Adrenal gland (tissue), 12 donors: ENCODE measurements around the gene ZDHHC7. TPM values are rescaled to one million over a fixed set of nuclear protein-coding genes. Genes with fewer than 3 reads are reported as not detected.
A peak's percentile ranks its signal among the peaks of the same experiment; 100 is the strongest.

ENCODE experiments used
- DNase-seq, 7 donors: peaks; one replicate each; pipeline ENCODE4 v3.0.0-alpha.2; 2019 to 2020
- H3K27ac ChIP-seq, 5 donors: fragments of 200-600 bp; sonication (generic) in 4 of 5; 1 replicate in 3 of 5; 2 replicates in 2 of 5; pipeline versions ENCODE4 v1.5.1 to v1.8.0; 2016 to 2020; ENCODE audit warnings: mild to moderate bottlenecking in 1 of 5
- H3K27me3 ChIP-seq: fragments of 200-600 bp; 2 replicates; pipeline ENCODE4 v1.8.0; 2021
- H3K36me3 ChIP-seq, 2 donors: fragments of 200-600 bp; replicated peaks in 1 of 2; 1 replicate in 1 of 2; 2 replicates in 1 of 2; pipeline versions ENCODE4 v1.5.1 to v1.8.0; 2018 to 2022
- H3K4me1 ChIP-seq, 2 donors: fragments of 200-600 bp; replicated peaks in 1 of 2; 1 replicate in 1 of 2; 2 replicates in 1 of 2; pipeline versions ENCODE4 v1.5.1 to v1.8.0; 2018 to 2021
- H3K4me3 ChIP-seq, 4 donors: fragments of 200-600 bp; sonication (generic) in 3 of 4; one replicate each; pipeline ENCODE4 v1.5.1; 2016 to 2018
- H3K9me3 ChIP-seq, 3 donors: fragments of 200-600 bp; sonication (generic) in 1 of 3; replicated peaks in 1 of 3; 1 replicate in 2 of 3; 2 replicates in 1 of 3; pipeline versions ENCODE4 v1.5.1 to v1.8.0; 2016 to 2021
- CTCF ChIP-seq, 6 experiments: fragments of 450-650 bp in 4 of 6; fragments of 200-600 bp in 2 of 6; sonication (generic) in 1 of 6; IDR thresholded peaks; 1 replicate in 5 of 6; 2 replicates in 1 of 6; pipeline versions ENCODE4 v1.5.1 to v1.8.0; 2016 to 2021; ENCODE audit warnings: antibody characterized with exemption in 6 of 6, mild to moderate bottlenecking in 2 of 6, moderate library complexity in 1 of 6
- POLR2A ChIP-seq, 2 donors: fragments of 450-650 bp; IDR thresholded peaks; one replicate each; pipeline ENCODE4 v1.6.1; 2017; ENCODE audit warnings: antibody characterized with exemption in 2 of 2, mild to moderate bottlenecking in 2 of 2, moderate library complexity in 1 of 2
- WGBS, 4 donors: extraction: QIAGEN DNeasy Blood & Tissue Kit in 2 of 4; methylation state at CpG; one replicate each; pipeline versions ENCODE4 v1.1.5 to v1.1.7; 2013 to 2017; 5-methylcytosine and 5-hydroxymethylcytosine counted together
- intact Hi-C, 2 donors: fragments of 100-400 bp; cut with DNase I; formaldehyde crosslinking; loops; one replicate each; pipeline versions ENCODE4 v1.14.1 to v1.15.0; 2022 to 2023
- polyA plus RNA-seq, 3 donors: library from polyadenylated mRNA; stranded (reverse); fragments of 200-250 nt in 2 of 3; fragments of 350-450 nt in 1 of 3; fragmentation: Illumina TruSeq in 1 of 3; extraction: RNeasy Lipid Tissue Mini Kit (QIAGEN cat#74804) in 1 of 3; gene quantifications; one replicate each; pipeline ENCODE4 v1.2.3, GENCODE V29; 2013 to 2014
- total RNA-seq, 9 donors: library from RNA; depleted of rRNA in 4 of 9; stranded (reverse); fragments of >200 nt in 4 of 9; fragments of 120-200 nt in 1 of 9; fragmentation: NEBNext Ultra II Directional in 1 of 9; extraction: Animal tissue kit (Norgen Biotek cat#: 25700) in 1 of 9; gene quantifications; one replicate each; pipeline versions ENCODE4 v1.1.0 to v1.2.4, GENCODE V29; 2013 to 2023
- donor health status: healthy with polysubstance abuse.
- donor health status: Bipolar disorder and iron deficiency.
- donor health status: DM: yes; HTN: yes; CAD: no.
- donor health status: DM: no; HTN: no; CAD: no.
- donor health status: DM: no; HTN: no; CAD: no.
- donor health status: DM: yes; HTN: yes; CAD: no.

The ZDHHC7 gene
- total and polyA plus RNA-seq, 12 donors, result 22.5 to 74.6 (median 41.0) TPM

- H3K27me3 ChIP-seq, result no peaks in the 10 kb centered on the region
- no peaks in the 10 kb centered on the region for H3K9me3 ChIP-seq
- peak overlapping the region in 2 of 5 donors; percentile 30 to 48 for H3K27ac ChIP-seq
- WGBS, 4 donors, result 65 to 72% (median 68%) methylated on average over 11 of the region's 11 CpGs
- intact Hi-C loops, result no loop called here
- DNase-seq, result no peak
- no peaks in the 10 kb centered on the region for H3K36me3 ChIP-seq
- TF ChIP-seq POLR2A (IDR thresholded peaks at IDR 0.05) (no peak), CTCF (IDR thresholded peaks at IDR 0.05) (no peak)
- H3K4me1 ChIP-seq, result peaks cover 32 to 77% of the 10 kb centered on the region in 2 donors
- H3K4me3 ChIP-seq, result no peak overlapping the region
Observed at GRCh38 chr16:85005285-85006069, 5.9 kb downstream of the ZDHHC7 start.

GRCh38 chr16:85004587-85005205 lies 6.6 kb downstream of the ZDHHC7 start:
- H3K4me1 ChIP-seq, result peaks cover 24 to 71% of the 10 kb centered on the region in 2 donors
- H3K4me3 ChIP-seq, result no peak overlapping the region
- intact Hi-C loops, result no loop called here
- TF ChIP-seq POLR2A (IDR thresholded peaks at IDR 0.05), result no peak
- TF ChIP-seq CTCF (IDR thresholded peaks at IDR 0.05), result no peak
- no peak for DNase-seq
- 70 to 83% (median 75%) methylated on average over 10 of the region's 10 CpGs for WGBS, 4 donors
- peak overlapping the region in 2 of 5 donors; percentile 48 to 69 for H3K27ac ChIP-seq
- no peaks in the 10 kb centered on the region for H3K9me3 ChIP-seq
- no peaks in the 10 kb centered on the region for H3K36me3 ChIP-seq
- H3K27me3 ChIP-seq, result no peaks in the 10 kb centered on the region

- WGBS, 4 donors, result 64 to 75% (median 72%) methylated on average over 16 of the region's 16 CpGs
- H3K4me1 ChIP-seq, result peaks cover 18 to 71% of the 10 kb centered on the region in 2 donors
Observed at GRCh38 chr16:85003725-85004586, 7.4 kb downstream of the ZDHHC7 start.

More at GRCh38 chr16:85003725-85004586, 7.4 kb downstream of the ZDHHC7 start:
- Histone ChIP-seq H3K27ac (peak overlapping the region in 2 of 5 donors; percentile 67 to 69), H3K9me3 (no peaks in the 10 kb centered on the region), H3K36me3 (no peaks in the 10 kb centered on the region), H3K4me3 (no peak overlapping the region), H3K27me3 (no peaks in the 10 kb centered on the region)
- intact Hi-C loops, result no loop called here
- TF ChIP-seq POLR2A (IDR thresholded peaks at IDR 0.05) (no peak), CTCF (IDR thresholded peaks at IDR 0.05) (no peak)
- DNase-seq, result no peak
